GM19351 (cell line): ENCODE results near the gene ASPSCR1.

Source experiments
- ATAC-seq: cut with Tn5 transposase; IDR thresholded peaks from one replicate; pipeline ENCODE4 v1.9.1; 2021; ENCODE audit warnings: mild to moderate bottlenecking, moderate library complexity; ENCODE audit not compliant: unreplicated experiment

ASPSCR1 gene

GRCh38 chr17:82021107-82021899, 43.9 kb downstream of the ASPSCR1 start:
- ATAC-seq = no peak

GRCh38 chr17:82021900-82022309, 44.5 kb downstream of the ASPSCR1 start:
- ATAC-seq = no peak

- no peak for ATAC-seq
Observed at GRCh38 chr17:82022310-82022980, 45.0 kb downstream of the ASPSCR1 start, which contains the start of gene CENPX. Gene CENPX, minus strand, starts transcription at chr17:82022878. Its CDS starts 17 bp downstream, at chr17:82022861.

- peak; percentile 89 for ATAC-seq
Observed at GRCh38 chr17:82022981-82023446, 45.6 kb downstream of the ASPSCR1 start, which contains the start of gene LRRC45. Gene LRRC45, plus strand, starts transcription at chr17:82023305. Its CDS starts 339 bp downstream, at chr17:82023644.

DNA sequence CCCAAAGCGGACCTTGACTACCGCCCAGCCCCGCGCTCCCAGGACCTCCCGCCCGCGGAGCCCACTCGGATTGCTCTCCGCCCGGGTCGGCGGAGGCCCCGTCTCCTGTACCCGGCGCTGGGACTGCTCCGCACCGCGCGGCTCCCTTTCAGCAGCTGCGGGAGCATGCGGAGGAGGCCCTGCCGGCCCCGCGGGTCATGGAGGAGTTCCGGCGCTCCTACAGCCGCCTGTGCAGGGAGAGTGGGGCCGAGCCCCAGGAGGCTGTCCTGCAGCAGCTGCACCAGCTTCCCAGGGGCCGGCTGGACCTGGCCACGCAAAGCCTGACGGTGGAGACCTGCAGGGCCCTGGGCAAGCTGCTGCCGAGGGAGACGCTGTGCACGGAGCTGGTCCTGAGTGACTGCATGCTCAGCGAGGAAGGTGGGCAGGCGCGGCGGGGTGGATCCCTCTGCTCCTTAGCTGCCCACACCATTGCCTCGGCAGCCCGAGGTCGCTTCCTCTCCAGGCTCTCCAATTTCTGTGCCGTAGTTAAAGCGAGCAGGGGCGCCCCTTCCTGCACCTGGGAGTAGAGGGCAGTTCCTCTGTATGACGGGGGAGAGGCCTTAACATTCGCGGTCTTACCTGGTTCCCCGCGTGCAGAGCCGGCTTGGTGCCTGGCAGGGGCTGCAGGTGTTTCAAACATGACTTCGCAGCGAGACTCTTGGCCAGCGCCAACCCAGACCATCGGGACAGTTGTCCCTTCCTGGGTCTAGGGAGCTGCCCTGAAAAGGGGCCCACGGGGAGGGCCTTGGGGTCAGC, 46.2 kb downstream of the ASPSCR1 start:
- no peak for ATAC-seq

DNA sequence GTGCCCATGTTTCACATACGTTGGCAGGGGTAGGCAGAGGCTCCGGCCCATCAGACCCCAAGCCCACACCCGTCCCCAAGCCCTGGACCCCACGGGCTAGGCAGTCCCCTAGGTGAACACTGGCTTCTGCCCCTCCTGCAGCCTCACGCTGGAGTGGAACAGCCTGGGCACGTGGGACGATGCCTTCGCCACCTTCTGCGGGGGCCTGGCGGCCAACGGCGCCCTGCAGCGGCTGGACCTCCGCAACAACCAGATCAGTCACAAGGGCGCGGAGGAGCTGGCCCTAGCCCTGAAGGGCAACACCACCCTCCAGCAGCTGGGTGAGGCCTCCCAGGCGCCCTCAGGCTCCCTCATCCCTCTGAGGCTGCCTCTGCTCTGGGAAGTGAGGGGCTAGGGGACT, 47.4 kb downstream of the ASPSCR1 start:
- ATAC-seq = no peak

- no peak for ATAC-seq
Observed at GRCh38 chr17:82025401-82026107, 48.1 kb downstream of the ASPSCR1 start.

DNA sequence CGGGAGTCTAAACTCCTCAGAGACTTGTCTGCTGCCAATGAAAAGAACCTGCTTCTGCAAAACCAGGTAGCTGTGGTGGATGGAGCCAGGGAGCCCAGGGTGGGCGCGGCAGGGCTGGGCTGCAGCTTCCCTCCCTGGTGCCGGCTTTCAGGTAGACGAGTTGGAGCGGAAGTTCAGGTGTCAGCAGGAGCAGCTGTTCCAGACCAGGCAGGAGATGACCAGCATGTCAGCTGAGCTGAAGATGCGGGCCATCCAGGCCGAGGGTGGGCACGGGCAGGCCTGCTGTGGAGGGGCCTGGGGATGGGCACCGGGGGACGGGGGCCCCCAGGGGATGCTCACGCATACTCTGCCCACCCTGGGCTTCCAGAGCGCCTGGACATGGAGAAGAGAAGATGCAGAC, 50.8 kb downstream of the ASPSCR1 start:
- ATAC-seq = no peak

GRCh38 chr17:82028966-82029365, 51.5 kb downstream of the ASPSCR1 start:
- no peak for ATAC-seq

GRCh38 chr17:82029391-82029790, 52.0 kb downstream of the ASPSCR1 start:
- no peak for ATAC-seq

DNA sequence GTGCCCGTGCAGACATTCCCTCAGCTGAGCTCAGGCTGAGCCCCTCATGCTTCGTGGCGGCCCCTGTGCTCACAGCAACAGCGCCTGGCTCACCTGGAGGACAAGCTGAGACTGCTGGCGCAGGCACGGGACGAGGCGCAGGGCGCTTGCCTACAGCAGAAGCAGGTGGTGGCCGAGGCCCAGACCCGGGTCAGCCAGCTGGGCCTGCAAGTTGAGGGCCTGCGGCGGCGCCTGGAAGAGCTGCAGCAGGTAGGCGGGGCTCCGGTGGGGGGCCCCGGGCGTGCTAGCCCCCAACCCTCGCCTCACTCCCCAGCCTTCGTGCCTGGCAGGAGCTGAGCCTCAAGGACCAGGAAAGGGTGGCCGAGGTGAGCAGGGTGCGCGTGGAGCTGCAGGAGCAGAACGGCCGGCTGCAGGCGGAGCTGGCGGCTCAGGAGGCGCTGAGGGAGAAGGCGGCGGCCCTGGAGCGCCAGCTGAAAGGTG, 52.6 kb downstream of the ASPSCR1 start:
- no peak for ATAC-seq

DNA sequence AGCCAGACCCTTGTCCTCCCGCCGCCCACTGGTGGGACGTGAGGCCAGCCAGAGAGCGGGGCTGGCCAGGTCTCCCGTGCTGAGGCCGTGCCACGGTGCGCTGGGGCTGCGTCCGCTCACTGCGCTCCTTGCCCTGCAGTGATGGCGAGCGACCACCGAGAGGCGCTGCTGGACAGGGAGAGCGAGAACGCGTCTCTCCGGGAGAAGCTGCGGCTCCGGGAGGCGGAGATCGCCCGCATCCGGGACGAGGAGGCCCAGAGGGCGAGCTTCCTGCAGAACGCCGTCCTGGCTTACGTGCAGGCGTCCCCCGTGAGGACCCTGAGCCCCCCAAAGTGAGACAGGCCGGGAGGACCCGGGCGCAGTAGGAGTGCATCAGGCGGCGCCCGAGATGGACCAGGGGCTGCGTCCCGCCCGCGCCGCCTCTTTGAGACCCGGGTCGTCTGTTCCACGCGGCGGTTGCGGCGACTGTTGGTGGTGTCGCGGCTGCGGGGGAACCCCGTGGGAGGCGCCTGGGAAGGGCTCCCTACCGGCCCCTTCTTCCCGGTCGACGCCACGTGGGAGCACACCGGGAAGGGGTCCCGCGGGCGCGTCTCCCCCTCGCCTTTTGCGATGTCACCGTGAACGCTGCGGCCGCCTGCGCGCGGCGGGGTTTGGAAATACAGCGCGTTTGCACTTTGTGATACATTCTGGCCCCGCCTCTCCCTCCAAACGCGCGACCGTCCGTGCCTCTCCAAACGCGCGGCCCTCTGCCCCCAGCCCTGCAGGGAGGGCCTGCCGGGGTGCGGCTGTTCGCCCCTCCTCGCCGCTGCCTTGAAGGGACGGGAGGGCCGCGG, 53.3 kb downstream of the ASPSCR1 start:
- no peak for ATAC-seq

DNA sequence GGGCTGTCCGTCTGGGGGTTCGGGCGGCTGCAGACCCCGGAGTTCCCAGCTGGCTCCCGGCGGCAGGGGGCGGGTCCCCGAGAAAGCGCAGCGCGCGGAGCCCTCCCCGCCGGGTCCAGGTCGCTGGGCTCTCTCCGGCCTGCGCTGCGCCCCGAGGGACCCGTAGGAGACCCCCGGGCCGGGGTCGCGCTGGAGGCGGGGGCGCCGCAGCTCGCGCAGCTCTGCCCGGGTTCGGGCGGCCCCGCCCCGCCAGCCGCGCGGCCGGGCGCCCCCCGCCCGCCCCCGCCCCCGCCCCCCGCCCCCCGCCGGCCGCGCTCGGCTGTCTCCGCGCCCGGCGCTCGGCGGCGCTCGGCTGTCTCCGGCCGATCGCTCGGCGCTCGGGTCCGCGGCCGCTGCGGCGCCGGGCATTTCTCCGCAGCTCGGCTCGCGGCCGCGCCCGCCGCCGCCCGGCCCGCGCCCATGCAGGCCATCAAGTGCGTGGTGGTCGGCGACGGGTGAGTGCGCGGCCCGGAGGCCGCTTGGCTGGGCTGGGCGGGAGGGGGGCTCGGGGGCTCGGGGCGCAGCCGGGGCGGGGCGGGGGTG, 54.0 kb downstream of the ASPSCR1 start, which contains the start of gene RAC3:
RAC3 (plus strand) TSS at position 376 of the 582 bp plus-strand sequence; CDS start at position 460, 84 bp downstream.
- no peak for ATAC-seq

GRCh38 chr17:82031885-82032627, 54.6 kb downstream of the ASPSCR1 start:
- ATAC-seq = no peak

- ATAC-seq = no peak
Observed at GRCh38 chr17:82033359-82034085, 56.1 kb downstream of the ASPSCR1 start.

DNA sequence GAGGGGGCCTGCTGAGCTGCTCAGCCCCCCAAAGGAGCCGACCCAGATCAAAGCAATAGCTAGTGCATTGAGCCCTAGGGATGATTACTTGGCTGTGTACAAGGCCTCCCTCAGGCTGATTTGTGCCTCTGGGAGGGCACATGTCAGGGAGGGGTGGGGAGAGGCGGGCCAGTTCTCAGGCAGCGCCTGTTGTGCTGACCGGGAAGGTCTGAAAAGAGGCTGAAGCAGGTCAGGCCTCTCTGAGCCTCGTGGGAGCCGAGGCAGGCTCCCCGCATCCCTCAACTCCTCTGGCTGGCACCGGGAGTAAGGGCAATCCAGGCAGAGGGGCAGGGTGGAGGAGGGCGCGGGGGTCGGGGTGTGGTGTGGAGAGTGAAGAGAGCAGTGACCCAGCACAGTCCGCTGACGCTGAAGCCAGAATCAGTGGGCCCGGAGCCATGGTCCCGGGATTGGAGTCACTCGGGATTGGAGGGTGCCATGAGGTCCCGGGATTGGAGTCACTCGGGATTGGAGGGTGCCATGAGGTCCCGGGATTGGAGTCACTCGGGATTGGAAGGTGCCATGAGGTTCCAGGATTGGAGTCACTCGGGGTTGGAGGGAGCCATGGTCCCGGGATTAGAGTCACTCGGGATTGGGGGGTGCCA, 57.1 kb downstream of the ASPSCR1 start:
- ATAC-seq = no peak

- ATAC-seq = no peak
Observed at GRCh38 chr17:82035488-82035887, 58.1 kb downstream of the ASPSCR1 start.
